RKO (cell line): Measurements from ENCODE around the gene PREB.
"Not testable (repeated sequence)": the region's sequence is repeated elsewhere in the genome, so short reads cannot be mapped to it uniquely, and the experiment has no call there.

Source experiments
- DNase-seq: peaks from one replicate; pipeline ENCODE4 v3.0.0-alpha.2; 2016; ENCODE audit warnings: low spot score

The PREB gene

GRCh38 chr2:27133905-27134780 lies at the start of gene PREB:
PREB (minus strand) TSS chr2:27134636; CDS start chr2:27134421, 215 bp downstream.
- DNase-seq, result peak; percentile 95

- DNase-seq, result no peak
These were observed 49.7 kb upstream of the PREB start for GRCh38 chr2:27184115-27184514.

GRCh38 chr2:27182346-27182745 lies 47.9 kb upstream of the PREB start:
- DNase-seq, result no peak

- DNase-seq, result no peak
These were observed 45.0 kb upstream of the PREB start for GRCh38 chr2:27179344-27180000.

- DNase-seq, result no peak
These were observed 44.0 kb upstream of the PREB start for GRCh38 chr2:27178469-27178868.

GRCh38 chr2:27177441-27178351 lies 43.3 kb upstream of the PREB start:
- DNase-seq, result no peak

GRCh38 chr2:27175781-27176180 lies 41.3 kb upstream of the PREB start:
- not testable (repeated sequence) for DNase-seq

GRCh38 chr2:27175330-27175729 lies 40.9 kb upstream of the PREB start:
- no peak for DNase-seq

GRCh38 chr2:27174638-27175037 lies 40.2 kb upstream of the PREB start:
- DNase-seq, result no peak

GRCh38 chr2:27171351-27171848 lies 37.0 kb upstream of the PREB start:
- DNase-seq, result no peak

GRCh38 chr2:27170581-27171337 lies 36.3 kb upstream of the PREB start:
- no peak for DNase-seq

- no peak for DNase-seq
These were observed 30.7 kb upstream of the PREB start for GRCh38 chr2:27164960-27165763.

GRCh38 chr2:27162151-27163121 lies 28.0 kb upstream of the PREB start:
- DNase-seq, result no peak

GRCh38 chr2:27160191-27160590 lies 25.8 kb upstream of the PREB start:
- no peak for DNase-seq

- DNase-seq, result no peak
These were observed 24.8 kb upstream of the PREB start for GRCh38 chr2:27159271-27159670.

- no peak for DNase-seq
These were observed 24.0 kb upstream of the PREB start for GRCh38 chr2:27158468-27158867.

- no peak for DNase-seq
These were observed 20.7 kb upstream of the PREB start for GRCh38 chr2:27155069-27155520.

- no peak for DNase-seq
These were observed 20.1 kb upstream of the PREB start for GRCh38 chr2:27154488-27154887.

GRCh38 chr2:27152796-27153464 lies 18.5 kb upstream of the PREB start:
- DNase-seq, result peak; percentile 53
